Astrocyte (in vitro differentiated cells and primary cell): ENCODE measurements around the gene IMMP2L. TPM values are rescaled to one million over a fixed set of nuclear protein-coding genes. Genes with fewer than 3 reads are reported as not detected.

Source experiments
- DNase-seq: peaks from one replicate; pipeline ENCODE4 v3.0.0-alpha.2; 2010; ENCODE audit warnings: low read depth
- FAIRE-seq: peaks from 2 replicates; lab custom pipeline; 2011; peaks lifted over from hg19 to GRCh38; lab: Jason Lieb, UNC
- H2AFZ ChIP-seq: 2 replicates; pipeline ENCODE4 v1.6.0; 2012; ENCODE audit warnings: low read depth, low read length, inconsistent platforms
- H3K27ac ChIP-seq: 2 replicates; pipeline ENCODE4 v1.5.1; 2011; ENCODE audit warnings: low read depth, low read length, inconsistent platforms
- H3K27me3 ChIP-seq: 2 replicates; pipeline ENCODE4 v1.6.0; 2011; ENCODE audit warnings: low read length, inconsistent platforms; ENCODE audit not compliant: insufficient read depth
- H3K36me3 ChIP-seq: 2 replicates; pipeline ENCODE4 v1.5.1; 2011; ENCODE audit warnings: low read length, inconsistent platforms; ENCODE audit not compliant: insufficient read depth
- H3K4me1 ChIP-seq: 2 replicates; pipeline ENCODE4 v1.5.1; 2011; ENCODE audit warnings: low read length, inconsistent platforms; ENCODE audit not compliant: insufficient read depth
- H3K4me2 ChIP-seq: 2 replicates; pipeline ENCODE4 v1.6.0; 2012; ENCODE audit warnings: low read length, inconsistent platforms
- H3K4me3 ChIP-seq: 2 replicates; pipeline ENCODE4 v1.5.1; 2011; ENCODE audit warnings: low read depth, mild to moderate bottlenecking, low read length, inconsistent platforms; ENCODE audit not compliant: insufficient read depth
- H3K79me2 ChIP-seq: 2 replicates; pipeline ENCODE4 v1.6.0; 2012; ENCODE audit warnings: mild to moderate bottlenecking, low read length, inconsistent platforms; ENCODE audit not compliant: insufficient read depth
- H3K9ac ChIP-seq: 2 replicates; pipeline ENCODE4 v1.6.0; 2012; ENCODE audit warnings: mild to moderate bottlenecking, low read length, inconsistent platforms
- H3K9me3 ChIP-seq: 2 replicates; pipeline ENCODE4 v1.5.1; 2012; ENCODE audit warnings: low read depth, mild to moderate bottlenecking, low read length, inconsistent platforms; ENCODE audit not compliant: insufficient read depth
- H4K20me1 ChIP-seq: 2 replicates; pipeline ENCODE4 v1.6.0; 2012; ENCODE audit warnings: low read length, inconsistent platforms; ENCODE audit not compliant: insufficient read depth
- H3K27ac Mint-ChIP-seq: one replicate; pipeline ENCODE4 v1.8.0; 2021; ENCODE audit warnings: mild to moderate bottlenecking, mixed read lengths; ENCODE audit not compliant: unreplicated experiment
- H3K27me3 Mint-ChIP-seq: one replicate; pipeline ENCODE4 v1.8.0; 2021; ENCODE audit warnings: low read depth, mixed read lengths; ENCODE audit not compliant: unreplicated experiment
- H3K36me3 Mint-ChIP-seq: one replicate; pipeline ENCODE4 v1.8.0; 2021; ENCODE audit warnings: low read depth, mixed read lengths; ENCODE audit not compliant: unreplicated experiment
- H3K4me1 Mint-ChIP-seq: one replicate; pipeline ENCODE4 v1.8.0; 2021; ENCODE audit warnings: low read depth, mixed read lengths; ENCODE audit not compliant: unreplicated experiment
- H3K4me3 Mint-ChIP-seq: one replicate; pipeline ENCODE4 v1.8.0; 2021; ENCODE audit warnings: mild to moderate bottlenecking, moderate library complexity, mixed read lengths; ENCODE audit not compliant: unreplicated experiment
- H3K9me3 Mint-ChIP-seq: one replicate; pipeline ENCODE4 v1.8.0; 2021; ENCODE audit warnings: mild to moderate bottlenecking, mixed read lengths; ENCODE audit not compliant: unreplicated experiment
- CTCF ChIP-seq: IDR thresholded peaks from 2 replicates; pipeline ENCODE4 v1.5.1; 2011; ENCODE audit warnings: low read depth, mild to moderate bottlenecking, inconsistent platforms, low read length, moderate library complexity; ENCODE audit not compliant: insufficient read depth
- EZH2 ChIP-seq: IDR thresholded peaks from 2 replicates; pipeline ENCODE4 v1.6.1; 2012; ENCODE audit warnings: mild to moderate bottlenecking, low read length, inconsistent platforms; ENCODE audit not compliant: insufficient read depth
- total RNA-seq: library from RNA; stranded (reverse); gene quantifications from 2 replicates; pipeline ENCODE4 v1.2.1, GENCODE V29; 2021

IMMP2L gene
- total RNA-seq, 1 donor from 2014 or later: 13.8 TPM

GRCh38 chr7:111429781-111430180 is 132.5 kb downstream of the IMMP2L start:
- Histone ChIP-seq H3K9ac (no peak overlapping the region), H3K9me3 (no peaks in the 10 kb centered on the region), H3K36me3 (no peaks in the 10 kb centered on the region), H3K4me2 (no peak overlapping the region), H4K20me1 (no peaks in the 10 kb centered on the region), H3K4me3 (no peak overlapping the region), H3K27ac (no peak overlapping the region), H3K27me3 (no peaks in the 10 kb centered on the region), H3K79me2 (no peaks in the 10 kb centered on the region), H2AFZ (no peak overlapping the region), H3K4me1 (peaks cover 4% of the 10 kb centered on the region)
- Mint-ChIP-seq H3K4me1 (peaks cover 10% of the 10 kb centered on the region), H3K27ac (no peak overlapping the region), H3K36me3 (no peaks in the 10 kb centered on the region), H3K4me3 (no peak overlapping the region), H3K9me3 (peaks cover 2% of the 10 kb centered on the region), H3K27me3 (no peaks in the 10 kb centered on the region)
- DNase-seq (no peak), FAIRE-seq (no peak)
- TF ChIP-seq CTCF (no peak), EZH2 (no peak)

- peaks cover 12% of the 10 kb centered on the region for H3K4me1 Mint-ChIP-seq
- H3K4me2 ChIP-seq: peak overlapping the region; percentile 12
- H3K9me3 Mint-ChIP-seq: peaks cover 8% of the 10 kb centered on the region
- DNase-seq: peak; percentile 61
- no peaks in the 10 kb centered on the region for H3K9me3 ChIP-seq
- no peaks in the 10 kb centered on the region for H4K20me1 ChIP-seq
- no peak overlapping the region for H2AFZ ChIP-seq
- H3K27ac ChIP-seq: peak overlapping the region; percentile 4
- H3K27ac Mint-ChIP-seq: peak overlapping the region; percentile 71
- TF ChIP-seq EZH2: no peak
- no peak for TF ChIP-seq CTCF
- no peak overlapping the region for H3K4me3 Mint-ChIP-seq
- H3K36me3 Mint-ChIP-seq: peaks cover 1% of the 10 kb centered on the region
- H3K27me3 ChIP-seq: no peaks in the 10 kb centered on the region
- no peak overlapping the region for H3K9ac ChIP-seq
- FAIRE-seq: peak; percentile 9
- H3K27me3 Mint-ChIP-seq: no peaks in the 10 kb centered on the region
- no peak overlapping the region for H3K4me3 ChIP-seq
- H3K4me1 ChIP-seq: peaks cover 4% of the 10 kb centered on the region
- no peaks in the 10 kb centered on the region for H3K79me2 ChIP-seq
- no peaks in the 10 kb centered on the region for H3K36me3 ChIP-seq
These were observed 137.5 kb downstream of the IMMP2L start for GRCh38 chr7:111424768-111425167.

GRCh38 chr7:111414374-111414773 is 147.9 kb downstream of the IMMP2L start:
- Histone ChIP-seq H3K9ac (no peak overlapping the region), H3K36me3 (no peaks in the 10 kb centered on the region), H3K27ac (no peak overlapping the region), H2AFZ (no peak overlapping the region), H3K27me3 (no peaks in the 10 kb centered on the region), H3K4me1 (no peaks in the 10 kb centered on the region), H3K79me2 (no peaks in the 10 kb centered on the region), H3K4me2 (no peak overlapping the region), H4K20me1 (no peaks in the 10 kb centered on the region), H3K4me3 (no peak overlapping the region), H3K9me3 (no peaks in the 10 kb centered on the region)
- FAIRE-seq (no peak), DNase-seq (no peak)
- Mint-ChIP-seq H3K4me1 (peaks cover 10% of the 10 kb centered on the region), H3K36me3 (no peaks in the 10 kb centered on the region), H3K9me3 (no peaks in the 10 kb centered on the region), H3K4me3 (no peak overlapping the region), H3K27ac (no peak overlapping the region), H3K27me3 (no peaks in the 10 kb centered on the region)
- no peak for TF ChIP-seq EZH2
- TF ChIP-seq CTCF: no peak
